ACHN (cell line): ENCODE measurements around the gene THYN1.
"Not testable (repeated sequence)": the region's sequence is repeated elsewhere in the genome, so short reads cannot be mapped to it uniquely, and the experiment has no call there.

Experiments
- DNase-seq: peaks from one replicate; pipeline ENCODE4 v3.0.0-alpha.2; 2015
- in situ Hi-C: cut with HindIII; loops from 2 replicates; pipeline ENCODE4 v1.10.0; 2017; ENCODE audit warnings: low sequenced_read_pairs, low pct_ligation_motif_present, low pct_unique_long_range_greater_than_20kb

THYN1 gene

GRCh38 chr11:134253188-134253993 is at the start of gene THYN1, which contains the start of gene ACAD8:
THYN1 (minus strand) TSS chr11:134253352; CDS start chr11:134252882, 470 bp downstream.
ACAD8 (plus strand) TSS chr11:134253568; CDS start chr11:134253601, 33 bp downstream.
- peak; percentile 93 for DNase-seq
- in situ Hi-C loops: no loop called here

DNA sequence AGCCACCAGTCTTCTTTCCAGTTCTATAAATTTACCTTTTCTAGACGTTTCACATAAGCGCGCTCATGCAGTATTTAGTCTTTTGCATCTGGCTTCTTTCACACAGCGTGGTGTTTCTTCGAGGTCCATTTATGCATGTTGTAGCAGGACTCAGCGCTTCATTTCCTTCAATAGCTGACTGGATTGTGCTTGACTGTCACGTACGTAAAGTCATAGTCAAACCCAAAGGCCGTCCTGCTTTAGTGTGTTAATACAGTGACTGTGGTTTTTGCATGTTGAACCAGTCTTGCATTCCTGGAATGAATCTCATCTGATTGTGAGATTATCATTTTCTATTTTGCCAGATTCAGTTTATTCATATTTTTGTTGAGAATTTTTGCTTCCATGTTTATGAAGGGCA is 41.5 kb upstream of the THYN1 start:
- in situ Hi-C loops: no loop called here
- no peak for DNase-seq

DNA sequence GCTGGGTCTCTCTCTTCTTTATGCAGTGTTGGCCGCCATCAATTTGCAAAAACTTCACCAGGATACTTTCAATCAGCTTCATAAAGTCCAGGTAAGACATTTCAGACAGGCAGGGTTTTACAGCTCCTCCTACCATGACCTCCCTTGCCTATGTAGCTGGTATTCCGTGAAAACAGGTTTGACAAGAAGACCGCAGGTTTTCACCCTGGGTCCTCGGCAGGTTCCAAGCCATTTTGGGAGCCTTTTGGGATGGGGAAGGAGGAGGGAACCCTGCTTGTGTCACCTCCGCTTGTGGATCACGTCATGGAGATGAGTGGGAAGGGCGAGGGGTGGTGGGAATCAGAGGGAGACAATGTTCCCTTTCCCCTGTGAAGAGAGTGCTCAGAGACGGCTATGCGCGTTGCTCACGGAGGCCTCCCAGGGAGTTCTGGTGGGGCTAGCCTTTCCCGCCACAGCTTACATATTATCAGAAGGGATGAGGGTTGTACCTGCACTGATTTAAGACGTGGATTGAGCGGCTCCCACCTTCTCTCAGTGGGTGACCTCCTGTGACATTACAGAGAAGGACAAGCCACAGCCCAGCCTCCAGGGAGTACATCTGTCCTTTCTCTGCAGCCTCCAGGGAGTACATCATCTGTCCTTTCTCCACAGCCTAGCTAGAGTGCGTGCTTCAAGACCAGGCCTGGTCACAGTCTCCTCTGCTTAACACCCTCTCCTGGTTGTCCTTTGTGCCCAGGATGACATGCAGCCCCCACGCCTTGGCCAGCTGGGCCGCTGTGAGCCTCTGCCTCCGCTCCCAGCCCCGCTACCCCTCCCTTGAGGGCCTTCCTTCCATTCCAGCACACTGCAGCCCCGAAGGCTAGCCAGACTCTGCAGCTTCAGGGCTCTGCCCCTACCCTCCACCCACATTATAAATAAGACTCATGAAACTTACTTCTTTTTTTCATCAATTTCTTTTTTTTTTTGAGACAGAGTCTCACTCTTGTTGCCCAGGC is 40.3 kb upstream of the THYN1 start:
- DNase-seq: no peak
- in situ Hi-C loops: no loop called here

DNA sequence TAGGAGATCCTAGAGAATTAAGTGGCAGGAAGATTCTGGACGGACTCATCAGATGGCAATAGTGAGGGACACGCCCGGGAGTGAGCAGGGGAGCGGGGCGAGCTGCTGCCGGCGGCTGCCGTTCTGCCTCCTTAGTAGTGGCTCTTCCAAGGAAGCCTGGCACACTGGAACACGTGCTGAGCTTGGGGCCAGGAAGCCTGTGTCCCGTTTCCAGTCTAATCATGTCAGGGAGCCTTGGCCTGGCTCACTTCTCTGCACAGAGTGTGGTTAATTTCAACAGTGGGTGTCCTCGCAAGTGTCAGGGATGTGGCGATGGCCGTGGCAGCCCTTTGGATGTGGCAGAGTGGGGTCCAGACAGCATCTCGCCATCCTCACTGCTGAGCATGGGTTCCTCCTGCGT is 39.5 kb upstream of the THYN1 start:
- DNase-seq: no peak
- in situ Hi-C loops: no loop called here

DNA sequence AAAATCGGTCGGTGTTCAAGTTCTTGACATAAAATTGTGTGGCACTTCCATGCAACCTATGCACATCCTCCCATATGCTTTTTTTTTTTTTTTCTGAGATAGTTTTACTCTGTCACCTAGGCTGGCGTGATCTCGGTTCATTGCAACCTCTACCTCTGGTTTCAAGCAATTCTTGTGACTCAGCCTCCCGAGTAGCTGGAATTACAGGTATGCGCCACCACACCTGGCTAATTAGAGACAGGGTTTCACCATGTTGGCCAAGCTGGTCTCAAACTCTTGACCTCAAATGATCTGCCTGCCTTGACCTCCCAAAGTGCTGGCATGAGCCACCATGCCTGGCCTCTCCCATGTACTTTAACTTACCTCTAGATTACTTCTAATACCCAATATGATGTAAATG is 38.0 kb upstream of the THYN1 start:
- in situ Hi-C loops: no loop called here
- DNase-seq: no peak

DNA sequence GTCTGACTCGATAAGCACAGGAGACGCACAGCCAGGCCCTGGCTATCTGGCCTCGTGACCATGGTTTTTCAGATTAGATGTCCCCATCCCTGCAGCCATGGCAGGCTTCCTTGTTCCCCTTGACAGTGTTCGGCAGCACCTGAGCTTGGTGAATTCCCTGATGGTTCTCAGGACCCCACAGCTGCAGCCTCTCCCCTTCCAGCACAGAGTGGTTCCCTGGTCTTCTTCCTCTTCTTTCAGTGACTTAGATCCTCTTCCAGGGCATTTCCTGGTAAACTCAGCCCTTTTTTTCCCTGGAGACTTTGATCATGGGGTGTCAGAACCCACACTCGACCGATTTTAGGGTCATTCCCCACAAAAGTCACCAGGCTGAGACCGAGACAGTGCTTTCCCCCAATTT is 37.5 kb upstream of the THYN1 start:
- in situ Hi-C loops: no loop called here
- DNase-seq: no peak

- no peak for DNase-seq
- in situ Hi-C loops: no loop called here
These were observed 36.6 kb upstream of the THYN1 start for GRCh38 chr11:134289789-134290188.

GRCh38 chr11:134289167-134289566 is 36.0 kb upstream of the THYN1 start:
- in situ Hi-C loops: no loop called here
- DNase-seq: no peak

- no peak for DNase-seq
These were observed 35.3 kb upstream of the THYN1 start for GRCh38 chr11:134288486-134288885.

DNA sequence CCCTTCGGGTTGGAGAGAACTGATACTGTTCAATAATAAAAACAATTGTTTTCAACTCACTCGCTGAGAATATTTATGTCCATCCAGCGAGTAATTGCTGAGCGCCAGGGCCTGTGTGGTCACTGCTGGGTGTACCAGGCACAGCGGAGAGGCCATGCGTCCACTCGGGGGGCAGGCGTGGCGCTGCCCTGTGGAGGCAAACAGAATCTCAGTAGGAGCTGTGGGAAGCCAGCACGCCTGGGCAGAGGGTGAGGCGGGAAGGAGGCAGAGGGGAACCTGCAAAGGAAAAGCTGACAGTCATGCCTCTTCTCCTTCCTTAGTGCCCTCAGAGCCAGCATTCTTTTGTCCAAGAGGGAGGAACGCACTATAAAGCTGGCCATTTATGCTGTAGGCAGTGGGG is 34.4 kb upstream of the THYN1 start:
- DNase-seq: no peak
- in situ Hi-C loops: no loop called here

More at GRCh38 chr11:134288486-134288885, 35.3 kb upstream of the THYN1 start:
- in situ Hi-C loops: no loop called here

DNA sequence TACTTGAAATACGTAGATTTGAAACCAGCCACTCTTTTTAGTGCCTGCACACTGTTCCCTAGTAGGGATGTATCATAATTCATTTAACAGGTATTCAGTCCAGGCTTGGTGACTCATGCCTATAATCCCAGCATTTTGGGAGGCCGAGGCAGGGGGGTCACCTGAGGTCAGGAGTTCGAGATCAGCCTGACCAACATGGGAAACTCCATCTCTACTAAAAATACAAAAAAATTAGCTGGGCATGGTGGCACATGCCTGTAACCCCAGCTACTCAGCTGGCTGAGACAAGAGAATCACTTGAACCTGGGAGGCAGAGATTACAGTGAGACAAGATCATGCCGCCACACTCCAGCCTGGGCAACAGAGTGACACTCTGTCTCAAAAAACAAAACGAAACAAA is 31.2 kb upstream of the THYN1 start:
- in situ Hi-C loops, DNase-seq: not testable (repeated sequence)

- in situ Hi-C loops: no loop called here
- no peak for DNase-seq
These were observed 30.5 kb upstream of the THYN1 start for GRCh38 chr11:134283461-134284230.

GRCh38 chr11:134282121-134283045 is 29.2 kb upstream of the THYN1 start:
- DNase-seq: no peak
- in situ Hi-C loops: no loop called here

GRCh38 chr11:134281635-134282034 is 28.5 kb upstream of the THYN1 start:
- DNase-seq, in situ Hi-C loops: not testable (repeated sequence)

GRCh38 chr11:134278356-134278755 is 25.2 kb upstream of the THYN1 start:
- no peak for DNase-seq
- in situ Hi-C loops: no loop called here

GRCh38 chr11:134277183-134278001 is 24.2 kb upstream of the THYN1 start:
- in situ Hi-C loops: no loop called here
- no peak for DNase-seq
